H1 (cell line): ENCODE data around the gene CLN3.

Experiments used
- EZH2 ChIP-seq: fragments of 200-600 bp; sonication (generic); IDR thresholded peaks from 2 replicates; pipeline ENCODE4 v1.7.1; 2012; ENCODE audit warnings: low read depth, mild to moderate bottlenecking, moderate library complexity, low read length, inconsistent platforms; ENCODE audit not compliant: severe bottlenecking
- HDAC2 ChIP-seq, 2 experiments: fragments of 300-600 bp in 1 of 2; sonication (generic) in 1 of 2; IDR thresholded peaks; 2 replicates each; pipeline ENCODE4 v1.6.1; 2011 to 2012; ENCODE audit warnings: low read depth in 2 of 2, low read length in 2 of 2, mild to moderate bottlenecking in 2 of 2, moderate library complexity in 2 of 2, borderline replicate concordance in 1 of 2, inconsistent platforms in 1 of 2
- JUND ChIP-seq: IDR thresholded peaks from 2 replicates; pipeline ENCODE4 v1.6.1; 2011; ENCODE audit warnings: mild to moderate bottlenecking, improper control_type of control experiment, low read length
- POLR2A ChIP-seq, 2 experiments: IDR thresholded peaks; 1 replicate in 1 of 2; 2 replicates in 1 of 2; pipeline ENCODE4 v1.6.1; 2011; ENCODE audit warnings: low read depth in 2 of 2, low read length in 2 of 2, mild to moderate bottlenecking in 2 of 2; ENCODE audit errors: control extremely low read depth in 1 of 2
- POLR2AphosphoS5 ChIP-seq: IDR thresholded peaks from 2 replicates; pipeline ENCODE4 v1.6.1; 2011; ENCODE audit warnings: low read depth, low read length
- RAD21 ChIP-seq, 2 experiments: IDR thresholded peaks in 1 of 2; conservative IDR thresholded peaks in 1 of 2; 2 replicates each; pipeline ENCODE4 v1.6.1; 2011; ENCODE audit warnings: low read depth in 2 of 2, low read length in 2 of 2, improper control_type of control experiment in 1 of 2, inconsistent platforms in 1 of 2, mild to moderate bottlenecking in 1 of 2, moderate library complexity in 1 of 2
- RBBP5 ChIP-seq: IDR thresholded peaks from 2 replicates; pipeline ENCODE4 v1.7.1; 2012; ENCODE audit warnings: low read depth, mild to moderate bottlenecking, inconsistent platforms, low read length, moderate library complexity, borderline replicate concordance
- TAF1 ChIP-seq: IDR thresholded peaks from 2 replicates; pipeline ENCODE4 v1.6.1; 2011; ENCODE audit warnings: mild to moderate bottlenecking, low read depth, low read length
- ZNF274 ChIP-seq: IDR thresholded peaks from 2 replicates; pipeline ENCODE4 v1.7.0; 2012; ENCODE audit warnings: low read length, borderline replicate concordance; ENCODE audit errors: extremely low read depth
- TF ChIP-seq, protein P1 (sequence below), 3 experiments: IDR thresholded peaks; 1 replicate in 2 of 3; 2 replicates in 1 of 3; pipeline versions ENCODE4 v1.5.1 to v1.6.1; 2011; ENCODE audit warnings: low read length in 3 of 3, mild to moderate bottlenecking in 3 of 3, inconsistent platforms in 2 of 3, low read depth in 1 of 3, moderate library complexity in 1 of 3; ENCODE audit not compliant: insufficient read depth in 1 of 3; ENCODE audit errors: control extremely low read depth in 1 of 3

DNA sequence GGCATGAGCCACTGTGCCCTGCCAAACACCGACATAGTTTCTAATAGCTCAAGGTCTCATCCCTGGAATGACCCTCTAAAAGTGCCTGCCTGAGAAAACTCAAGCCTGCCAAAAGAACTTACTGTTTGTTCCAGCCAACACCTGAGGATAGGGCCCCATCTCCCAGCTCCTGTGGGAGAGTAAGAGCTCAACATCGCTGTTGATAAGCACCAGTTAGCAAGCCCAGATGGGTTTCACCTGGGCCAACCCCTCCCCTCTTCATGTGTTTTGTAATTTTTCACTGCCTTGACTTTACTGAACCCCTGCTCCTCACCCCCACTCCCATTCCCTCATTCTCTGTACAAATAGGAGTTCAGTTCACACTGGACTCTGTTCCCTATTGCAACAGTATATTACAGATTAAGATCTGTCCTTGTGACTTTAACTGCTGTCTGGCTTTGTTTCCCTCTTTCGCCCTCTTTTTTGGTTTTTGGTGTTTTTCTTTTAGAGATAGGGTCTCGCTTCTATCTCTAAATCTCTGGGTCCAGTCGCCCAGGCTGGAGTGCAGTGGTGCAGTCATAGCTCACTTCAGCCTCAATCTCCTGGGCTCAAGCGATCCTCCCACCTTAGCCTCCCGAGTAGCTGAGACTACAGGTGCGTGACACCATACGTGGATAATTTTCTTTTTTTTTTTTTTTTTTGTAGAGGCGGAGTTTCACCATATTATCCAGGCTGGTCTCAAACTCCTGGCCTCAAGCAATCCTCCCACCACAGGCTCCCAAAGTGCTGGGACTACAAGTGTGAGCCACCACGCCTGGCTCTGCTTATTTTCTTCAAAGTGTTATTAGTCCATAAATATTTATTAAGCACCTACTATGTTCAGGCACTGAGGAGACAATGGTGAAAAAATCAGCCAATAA, 34.6 kb upstream of the CLN3 start:
- no peak for TF ChIP-seq RAD21 (IDR thresholded peaks at IDR 0.05 in 1 of 2, conservative IDR thresholded peaks at IDR 0.05 in 1 of 2; ENCODE audit: low read depth in 2 of 2, low read length in 2 of 2)
- TF ChIP-seq POLR2A (IDR thresholded peaks at IDR 0.05; ENCODE audit: control extremely low read depth in 1 of 2, low read depth in 2 of 2, low read length in 2 of 2) = no peak
- TF ChIP-seq, protein P1, sequence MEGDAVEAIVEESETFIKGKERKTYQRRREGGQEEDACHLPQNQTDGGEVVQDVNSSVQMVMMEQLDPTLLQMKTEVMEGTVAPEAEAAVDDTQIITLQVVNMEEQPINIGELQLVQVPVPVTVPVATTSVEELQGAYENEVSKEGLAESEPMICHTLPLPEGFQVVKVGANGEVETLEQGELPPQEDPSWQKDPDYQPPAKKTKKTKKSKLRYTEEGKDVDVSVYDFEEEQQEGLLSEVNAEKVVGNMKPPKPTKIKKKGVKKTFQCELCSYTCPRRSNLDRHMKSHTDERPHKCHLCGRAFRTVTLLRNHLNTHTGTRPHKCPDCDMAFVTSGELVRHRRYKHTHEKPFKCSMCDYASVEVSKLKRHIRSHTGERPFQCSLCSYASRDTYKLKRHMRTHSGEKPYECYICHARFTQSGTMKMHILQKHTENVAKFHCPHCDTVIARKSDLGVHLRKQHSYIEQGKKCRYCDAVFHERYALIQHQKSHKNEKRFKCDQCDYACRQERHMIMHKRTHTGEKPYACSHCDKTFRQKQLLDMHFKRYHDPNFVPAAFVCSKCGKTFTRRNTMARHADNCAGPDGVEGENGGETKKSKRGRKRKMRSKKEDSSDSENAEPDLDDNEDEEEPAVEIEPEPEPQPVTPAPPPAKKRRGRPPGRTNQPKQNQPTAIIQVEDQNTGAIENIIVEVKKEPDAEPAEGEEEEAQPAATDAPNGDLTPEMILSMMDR (IDR thresholded peaks at IDR 0.05; ENCODE audit: control extremely low read depth in 1 of 3, insufficient read depth in 1 of 3, low read depth in 1 of 3, low read length in 3 of 3) = no peak
- no peak for TF ChIP-seq HDAC2 (IDR thresholded peaks at IDR 0.05; ENCODE audit: borderline replicate concordance in 1 of 2, low read depth in 2 of 2, low read length in 2 of 2)
- TF ChIP-seq POLR2AphosphoS5 = no peak
- TF ChIP-seq EZH2 = no peak
- no peak for TF ChIP-seq ZNF274
- TF ChIP-seq TAF1 = no peak
- no peak for TF ChIP-seq JUND
- no peak for TF ChIP-seq RBBP5
